Gastroesophageal sphincter (tissue), 4 donors: Measurements from ENCODE around the gene PAXIP1. TPM values are rescaled to one million over a fixed set of nuclear protein-coding genes. Genes with fewer than 3 reads are reported as not detected.

Experiments
- ATAC-seq: fragments of 150-250 bp; one replicate; pipeline ENCODE4 v1.9.1; 2016; ENCODE audit warnings: mild to moderate bottlenecking, moderate library complexity
- H3K27ac ChIP-seq, 4 donors: fragments of 200-600 bp; sonication (generic) in 3 of 4; 1 replicate in 3 of 4; 2 replicates in 1 of 4; pipeline ENCODE4 v1.5.1; 2016 to 2019
- H3K27me3 ChIP-seq: fragments of 200-600 bp; sonication (generic); one replicate; pipeline ENCODE4 v1.5.1; 2019
- H3K36me3 ChIP-seq, 2 donors: fragments of 200-600 bp; sonication (generic); one replicate each; pipeline ENCODE4 v1.5.1; 2019; ENCODE audit warnings: control low read depth in 1 of 2
- H3K4me1 ChIP-seq, 3 donors: fragments of 200-600 bp; sonication (generic); 1 replicate in 2 of 3; 2 replicates in 1 of 3; pipeline ENCODE4 v1.5.1; 2016 to 2019; ENCODE audit warnings: control low read depth in 2 of 3
- H3K4me3 ChIP-seq, 2 donors: fragments of 200-600 bp; sonication (generic); one replicate each; pipeline ENCODE4 v1.5.1; 2019; ENCODE audit warnings: mild to moderate bottlenecking in 1 of 2, moderate library complexity in 1 of 2
- H3K9me3 ChIP-seq, 3 donors: fragments of 200-600 bp; sonication (generic); one replicate each; pipeline ENCODE4 v1.5.1; 2017 to 2019; ENCODE audit warnings: control low read depth in 2 of 3
- EP300 ChIP-seq: sonication (generic); formaldehyde crosslinking; IDR thresholded peaks from one replicate; pipeline ENCODE4 v1.6.1; 2017; ENCODE audit warnings: antibody characterized with exemption, mild to moderate bottlenecking
- POLR2A ChIP-seq, 2 donors: fragments of 450-650 bp; IDR thresholded peaks; one replicate each; pipeline ENCODE4 v1.6.1; 2017; ENCODE audit warnings: antibody characterized with exemption in 2 of 2, mild to moderate bottlenecking in 2 of 2, moderate library complexity in 1 of 2
- POLR2AphosphoS5 ChIP-seq: sonication (generic); formaldehyde crosslinking; IDR thresholded peaks from one replicate; pipeline ENCODE4 v1.6.1; 2017; ENCODE audit warnings: antibody characterized with exemption
- WGBS, 2 donors: methylation state at CpG; one replicate each; pipeline ENCODE4 v1.1.5; 2018; ENCODE audit warnings: low coverage in 1 of 2; 5-methylcytosine and 5-hydroxymethylcytosine counted together
- total RNA-seq, 4 donors: library from RNA; depleted of rRNA; stranded (reverse); fragments of >200 nt; gene quantifications; one replicate each; pipeline ENCODE4 v1.1.0, GENCODE V29; 2016
- TF ChIP-seq, protein P1 (sequence below), 4 experiments: fragments of 200-600 bp in 2 of 4; fragments of 450-650 bp in 2 of 4; sonication (generic) in 1 of 4; IDR thresholded peaks; one replicate each; pipeline ENCODE4 v1.5.1; 2017 to 2019; ENCODE audit warnings: antibody characterized with exemption in 4 of 4, mild to moderate bottlenecking in 2 of 4, moderate library complexity in 2 of 4

The PAXIP1 gene
- total RNA-seq, 4 donors from 2014 or later, result 8.1 to 14.3 (median 10.6) TPM

GRCh38 chr7:154918266-154918665 is 84.7 kb downstream of the PAXIP1 start:
- TF ChIP-seq POLR2AphosphoS5 (no peak), POLR2A (IDR thresholded peaks at IDR 0.05) (no peak), EP300 (no peak)
- TF ChIP-seq, protein P1, sequence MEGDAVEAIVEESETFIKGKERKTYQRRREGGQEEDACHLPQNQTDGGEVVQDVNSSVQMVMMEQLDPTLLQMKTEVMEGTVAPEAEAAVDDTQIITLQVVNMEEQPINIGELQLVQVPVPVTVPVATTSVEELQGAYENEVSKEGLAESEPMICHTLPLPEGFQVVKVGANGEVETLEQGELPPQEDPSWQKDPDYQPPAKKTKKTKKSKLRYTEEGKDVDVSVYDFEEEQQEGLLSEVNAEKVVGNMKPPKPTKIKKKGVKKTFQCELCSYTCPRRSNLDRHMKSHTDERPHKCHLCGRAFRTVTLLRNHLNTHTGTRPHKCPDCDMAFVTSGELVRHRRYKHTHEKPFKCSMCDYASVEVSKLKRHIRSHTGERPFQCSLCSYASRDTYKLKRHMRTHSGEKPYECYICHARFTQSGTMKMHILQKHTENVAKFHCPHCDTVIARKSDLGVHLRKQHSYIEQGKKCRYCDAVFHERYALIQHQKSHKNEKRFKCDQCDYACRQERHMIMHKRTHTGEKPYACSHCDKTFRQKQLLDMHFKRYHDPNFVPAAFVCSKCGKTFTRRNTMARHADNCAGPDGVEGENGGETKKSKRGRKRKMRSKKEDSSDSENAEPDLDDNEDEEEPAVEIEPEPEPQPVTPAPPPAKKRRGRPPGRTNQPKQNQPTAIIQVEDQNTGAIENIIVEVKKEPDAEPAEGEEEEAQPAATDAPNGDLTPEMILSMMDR (IDR thresholded peaks at IDR 0.05), result no peak
- Histone ChIP-seq H3K27me3 (peaks cover 33% of the 10 kb centered on the region), H3K9me3 (no peaks in the 10 kb centered on the region), H3K27ac (no peak overlapping the region), H3K4me3 (no peak overlapping the region), H3K4me1 (peaks cover 0 to 12% (median 3%) of the 10 kb centered on the region in 3 donors), H3K36me3 (no peaks in the 10 kb centered on the region)
- 75 to 80% methylated on average over 4 to 6 of the region's 6 CpGs for WGBS, 2 donors
- no peak for ATAC-seq

GRCh38 chr7:154917808-154918160 is 85.1 kb downstream of the PAXIP1 start:
- TF ChIP-seq, protein P1 (IDR thresholded peaks at IDR 0.05), result no peak
- TF ChIP-seq EP300, result no peak
- no peak for TF ChIP-seq POLR2AphosphoS5
- TF ChIP-seq POLR2A (IDR thresholded peaks at IDR 0.05), result no peak
- Histone ChIP-seq H3K36me3 (no peaks in the 10 kb centered on the region), H3K27me3 (peaks cover 33% of the 10 kb centered on the region), H3K4me3 (no peak overlapping the region), H3K27ac (no peak overlapping the region), H3K4me1 (peaks cover 0 to 12% (median 3%) of the 10 kb centered on the region in 3 donors), H3K9me3 (no peaks in the 10 kb centered on the region)
- ATAC-seq, result no peak
- WGBS, 2 donors, result 79% methylated on average over 3 of the region's 7 CpGs; no CpG with 5 or more reads in 1 of the 2 donors

- Histone ChIP-seq H3K4me1 (peaks cover 0 to 12% (median 3%) of the 10 kb centered on the region in 3 donors), H3K27ac (no peak overlapping the region), H3K4me3 (no peak overlapping the region), H3K9me3 (no peaks in the 10 kb centered on the region), H3K36me3 (no peaks in the 10 kb centered on the region), H3K27me3 (peaks cover 33% of the 10 kb centered on the region)
- TF ChIP-seq EP300, result no peak
- TF ChIP-seq POLR2AphosphoS5, result no peak
- 78 to 84% methylated on average over 10 of the region's 13 CpGs for whole genome bisulfite sequencing, 2 donors
- ATAC-seq, result no peak
Measured at GRCh38 chr7:154916856-154917807, 85.8 kb downstream of the PAXIP1 start.

DNA sequence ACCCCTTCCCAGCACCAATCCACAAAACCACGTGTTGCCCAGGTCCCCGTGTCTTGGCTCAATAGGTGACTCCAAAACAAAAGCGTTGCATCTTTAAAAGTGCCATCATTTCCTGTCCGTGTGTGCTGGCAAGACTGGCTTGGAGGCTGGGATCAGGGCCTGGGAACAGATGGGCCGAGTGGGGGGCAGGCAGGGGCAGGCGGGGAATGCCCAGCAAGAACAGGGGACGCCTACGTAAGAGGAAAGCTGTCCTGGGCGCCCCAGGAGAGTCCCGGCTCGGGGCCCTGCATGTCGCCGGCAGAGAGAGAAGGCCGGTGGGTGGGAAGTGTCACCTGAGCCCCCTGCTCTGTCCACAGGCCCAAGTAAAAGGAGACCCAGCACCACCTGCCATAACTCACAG is 86.5 kb downstream of the PAXIP1 start:
- Histone ChIP-seq H3K27me3 (peaks cover 33% of the 10 kb centered on the region), H3K4me1 (peaks cover 0 to 12% (median 3%) of the 10 kb centered on the region in 3 donors), H3K36me3 (no peaks in the 10 kb centered on the region), H3K27ac (no peak overlapping the region), H3K4me3 (no peak overlapping the region), H3K9me3 (peaks cover 0 to 3% (median 0%) of the 10 kb centered on the region in 3 donors)
- ATAC-seq, result no peak
- TF ChIP-seq POLR2A (IDR thresholded peaks at IDR 0.05) (no peak), EP300 (no peak), POLR2AphosphoS5 (no peak)
- TF ChIP-seq, protein P1 (IDR thresholded peaks at IDR 0.05), result no peak
- WGBS, 2 donors, result 79 to 91% methylated on average over 4 to 5 of the region's 14 CpGs

DNA sequence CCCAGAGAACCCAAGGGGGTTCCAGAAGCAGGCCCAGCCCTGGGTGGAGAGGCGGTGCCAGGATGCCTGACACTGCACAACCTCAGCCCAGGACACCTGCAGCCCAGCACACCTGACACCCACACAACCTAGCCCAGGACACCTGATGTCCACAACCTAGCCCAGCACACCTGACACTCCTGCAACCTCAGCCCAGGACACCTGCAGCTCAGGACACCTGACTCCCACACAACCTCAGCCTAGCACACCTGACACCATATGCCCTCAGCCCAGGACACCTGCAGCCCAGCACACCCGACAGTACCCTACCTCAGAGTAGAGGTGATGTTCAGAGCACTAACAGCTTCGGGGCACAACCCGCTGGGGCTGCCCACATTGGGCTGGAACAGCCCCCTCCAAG is 87.3 kb downstream of the PAXIP1 start:
- no peak overlapping the region for H3K27ac ChIP-seq
- H3K4me3 ChIP-seq, result no peak overlapping the region
- TF ChIP-seq, protein P1 (IDR thresholded peaks at IDR 0.05), result no peak
- TF ChIP-seq POLR2A (IDR thresholded peaks at IDR 0.05) (no peak), EP300 (no peak), POLR2AphosphoS5 (no peak)
- H3K36me3 ChIP-seq, result no peaks in the 10 kb centered on the region
- ATAC-seq, result no peak
- WGBS, 2 donors, result 100% methylated on average over 1 of the region's 4 CpGs; no CpG with 5 or more reads in 1 of the 2 donors
- H3K4me1 ChIP-seq, result peaks cover 0 to 12% (median 3%) of the 10 kb centered on the region in 3 donors
- H3K9me3 ChIP-seq, result peaks cover 0 to 11% (median 0%) of the 10 kb centered on the region in 3 donors
- H3K27me3 ChIP-seq, result peaks cover 38% of the 10 kb centered on the region
